Measurements from ENCODE around the gene SLC39A11. TPM values are rescaled to one million over a fixed set of nuclear protein-coding genes. Genes with fewer than 3 reads are reported as not detected.

The SLC39A11 gene
- total RNA-seq, 1 experiment from 2014 or later, result 15.2 TPM

- Histone ChIP-seq H3K18ac (ENCODE audit: insufficient read length, low read depth, low read length) (no peak overlapping the region), H2BK15ac (ENCODE audit: low read depth, low read length) (no peak overlapping the region), H2BK120ac (ENCODE audit: low read depth, low read length, poor library complexity, severe bottlenecking) (no peak overlapping the region), H2BK20ac (ENCODE audit: low read depth, low read length, poor library complexity, severe bottlenecking) (no peak overlapping the region), H3K23me2 (ENCODE audit: insufficient read length, low read depth, low read length, poor library complexity, severe bottlenecking) (no peaks in the 10 kb centered on the region), H3K9ac (ENCODE audit: extremely low read depth, insufficient read length, low read length) (no peak overlapping the region), H3K4me2 (ENCODE audit: insufficient read depth, insufficient read length, low read length) (no peak overlapping the region), H3K56ac (ENCODE audit: insufficient read length, low read depth, low read length) (no peak overlapping the region), H2AK5ac (ENCODE audit: insufficient read length, low read length) (no peak overlapping the region), H4K20me1 (ENCODE audit: control insufficient read depth, insufficient read depth, insufficient read length) (peaks cover 2% of the 10 kb centered on the region), H3K27me3 (ENCODE audit: insufficient read depth, low read length) (no peaks in the 10 kb centered on the region), H3K4me1 (ENCODE audit: insufficient read depth, low read length) (no peaks in the 10 kb centered on the region), H3K23ac (ENCODE audit: insufficient read length, low read depth, low read length) (no peak overlapping the region), H3K14ac (ENCODE audit: insufficient read depth, low read length) (no peak overlapping the region), H2AFZ (ENCODE audit: low read length) (no peak overlapping the region), H4K91ac (ENCODE audit: insufficient read length, low read depth, low read length) (no peak overlapping the region), H3K9me3 (ENCODE audit: control insufficient read depth, low read depth, low read length) (no peaks in the 10 kb centered on the region), H3T11ph (ENCODE audit: low read length) (no peak overlapping the region), H3K79me2 (ENCODE audit: insufficient read depth, low read length) (no peaks in the 10 kb centered on the region), H3K27ac (ENCODE audit: insufficient read length, low read depth, low read length) (no peak overlapping the region), H2BK12ac (ENCODE audit: insufficient read length, low read depth, low read length) (no peak overlapping the region), H4K8ac (replicated peaks; ENCODE audit: insufficient read length, low read depth, low read length) (no peak overlapping the region), H3K4ac (ENCODE audit: low read depth, low read length) (no peak overlapping the region), H3K79me1 (ENCODE audit: insufficient read depth, low read depth, low read length, poor library complexity, severe bottlenecking) (no peaks in the 10 kb centered on the region), H2BK5ac (ENCODE audit: insufficient read length, low read length) (no peak overlapping the region), H4K5ac (ENCODE audit: insufficient read length, low read depth, low read length) (no peak overlapping the region)
- Mint-ChIP-seq H3K9me3 (no peaks in the 10 kb centered on the region; a peak in 1 of 5 replicates), H3K27me3 (ENCODE audit: low read depth) (peaks cover 7% of the 10 kb centered on the region; the same call in 1 of the 2 replicates), H3K36me3 (ENCODE audit: insufficient read depth in 1 of 3, low read depth in 3 of 3) (no peaks in the 10 kb centered on the region; a peak in 1 of 7 replicates), H3K4me1 (peaks cover 16 to 25% of the 10 kb centered on the region in 2 experiments), H3K27ac (no peak overlapping the region; a peak in 1 of 7 replicates), H3K4me3 (no peak overlapping the region)
- no peak for DNase-seq
- no CpG with 5 or more reads among the region's 20 CpGs for WGBS (ENCODE audit: extremely low coverage, insufficient read length, low lambda C conversion rate)
- TF ChIP-seq CTCF (conservative IDR thresholded peaks at IDR 0.05), result no peak
Observed at GRCh38 chr17:72660274-72661115, 432.0 kb downstream of the SLC39A11 start.
